ENCODE results near the gene KRT84. TPM values are rescaled to one million over a fixed set of nuclear protein-coding genes. Genes with fewer than 3 reads are reported as not detected.

KRT84 gene
- polyA plus RNA-seq, 1 experiment = not detected

- POLR2A ChIA-PET = no interaction called here
- H3K9me3 ChIP-seq (ENCODE audit: control insufficient read depth, insufficient read depth, low read length) = peaks cover 8% of the 10 kb centered on the region
- no peak for DNase-seq (ENCODE audit: low read depth, low spot score)
- H3K27me3 ChIP-seq (ENCODE audit: control insufficient read depth, insufficient read depth, low read length) = peaks cover 38% of the 10 kb centered on the region
- TF ChIP-seq CTCF (IDR thresholded peaks at IDR 0.05; ENCODE audit: low read depth, low read length) = no peak
- no peak overlapping the region for H3K4me3 ChIP-seq (ENCODE audit: low read depth, low read length)
- no peak overlapping the region for H3K27ac ChIP-seq (ENCODE audit: low read depth, low read length)
- CTCF ChIA-PET = no interaction called here
These were observed 41.9 kb downstream of the KRT84 start for GRCh38 chr12:52343550-52343949.

GRCh38 chr12:52342781-52343490 is 42.5 kb downstream of the KRT84 start:
- POLR2A ChIA-PET = no interaction called here
- CTCF ChIA-PET = no interaction called here
- no peak for TF ChIP-seq CTCF (IDR thresholded peaks at IDR 0.05; ENCODE audit: low read depth, low read length)
- Histone ChIP-seq H3K27ac (ENCODE audit: low read depth, low read length) (no peak overlapping the region), H3K27me3 (ENCODE audit: control insufficient read depth, insufficient read depth, low read length) (peaks cover 41% of the 10 kb centered on the region), H3K9me3 (ENCODE audit: control insufficient read depth, insufficient read depth, low read length) (peaks cover 8% of the 10 kb centered on the region), H3K4me3 (ENCODE audit: low read depth, low read length) (no peak overlapping the region)
- DNase-seq (ENCODE audit: low read depth, low spot score) = no peak

GRCh38 chr12:52341066-52341580 is 44.3 kb downstream of the KRT84 start:
- DNase-seq (ENCODE audit: low read depth, low spot score) = no peak
- CTCF ChIA-PET = interaction anchor here (4.4 kb wide), 1 partner anchor 14 kb away, joined by 20 read pairs; no protein-coding TSS in a partner anchor
- peaks cover 37% of the 10 kb centered on the region for H3K27me3 ChIP-seq (ENCODE audit: control insufficient read depth, insufficient read depth, low read length)
- H3K4me3 ChIP-seq (ENCODE audit: low read depth, low read length) = no peak overlapping the region
- no peak overlapping the region for H3K27ac ChIP-seq (ENCODE audit: low read depth, low read length)
- H3K9me3 ChIP-seq (ENCODE audit: control insufficient read depth, insufficient read depth, low read length) = peaks cover 8% of the 10 kb centered on the region
- TF ChIP-seq CTCF (IDR thresholded peaks at IDR 0.05; ENCODE audit: low read depth, low read length) = no peak
- POLR2A ChIA-PET = no interaction called here

- no peak for TF ChIP-seq CTCF (IDR thresholded peaks at IDR 0.05; ENCODE audit: low read depth, low read length)
- ChIA-PET CTCF (interaction anchor here (0.9 to 4.4 kb wide), 5 partner anchors 9 to 541 kb away, joined by 3 to 20 read pairs (median 3); no protein-coding TSS in a partner anchor), POLR2A (no interaction called here)
- no peak overlapping the region for H3K27ac ChIP-seq (ENCODE audit: low read depth, low read length)
- H3K9me3 ChIP-seq (ENCODE audit: control insufficient read depth, insufficient read depth, low read length) = peaks cover 4% of the 10 kb centered on the region
- no peak overlapping the region for H3K4me3 ChIP-seq (ENCODE audit: low read depth, low read length)
- peaks cover 30% of the 10 kb centered on the region for H3K27me3 ChIP-seq (ENCODE audit: control insufficient read depth, insufficient read depth, low read length)
- DNase-seq (ENCODE audit: low read depth, low spot score) = no peak
These were observed 47.1 kb downstream of the KRT84 start for GRCh38 chr12:52338241-52338960.

- DNase-seq (ENCODE audit: low read depth, low spot score) = no peak
- Histone ChIP-seq H3K27ac (ENCODE audit: low read depth, low read length) (no peak overlapping the region), H3K27me3 (ENCODE audit: control insufficient read depth, insufficient read depth, low read length) (peaks cover 19% of the 10 kb centered on the region), H3K4me3 (ENCODE audit: low read depth, low read length) (no peak overlapping the region), H3K9me3 (ENCODE audit: control insufficient read depth, insufficient read depth, low read length) (peaks cover 4% of the 10 kb centered on the region)
- ChIA-PET POLR2A (no interaction called here), CTCF (interaction anchor here (4.4 kb wide), 1 partner anchor 9 kb away, joined by 20 read pairs; no protein-coding TSS in a partner anchor)
- no peak for TF ChIP-seq CTCF (IDR thresholded peaks at IDR 0.05; ENCODE audit: low read depth, low read length)
These were observed 48.4 kb downstream of the KRT84 start for GRCh38 chr12:52337054-52337453.

Measured in AG04450 (cell line).